A549 treated with AZD9567 at 1 μM for 4 hours (cell line): ENCODE results near the gene ZNF283. TPM values are rescaled to one million over a fixed set of nuclear protein-coding genes. Genes with fewer than 3 reads are reported as not detected.

ENCODE experiments used
- total RNA-seq: library from RNA; stranded (reverse); fragments of 200-300 nt; extraction: Qiagen RNA extraction; gene quantifications from 5 replicates; pipeline ENCODE4 v1.2.3, GENCODE V29; 2022; ENCODE audit not compliant: insufficient read depth

ZNF283 gene
- total RNA-seq, result 4.3 to 12.9 TPM (median 5.1 TPM) in 5 replicates

GRCh38 chr19:43826787-43827754 lies at the start of gene ZNF283:
Gene ZNF283 (plus strand): TSS chr19:43827321. CDS start chr19:43833505, 6,184 bp downstream.

GRCh38 chr19:43780706-43781525 lies 46.2 kb upstream of the ZNF283 start, which contains the start of gene KCNN4:
Gene KCNN4 (minus strand): TSS chr19:43780973. CDS start chr19:43780861, 112 bp downstream.

GRCh38 chr19:43802216-43802951 lies 24.7 kb upstream of the ZNF283 start, which contains the start of gene LYPD5:
Gene LYPD5 (minus strand): TSS chr19:43802447. CDS start chr19:43802380, 67 bp downstream.

GRCh38 chr19:43883864-43884263 lies 56.7 kb downstream of the ZNF283 start, which contains the start of gene ZNF404:
Gene ZNF404 (minus strand): TSS chr19:43883964.

Other genes with a start within 250 kb of the ZNF283 start
- gene IRGQ, start 231.2 kb upstream of the ZNF283 start, total RNA-seq, result 4.6 to 10.5 TPM (median 5.9 TPM) in 5 replicates
- 20.0 to 21.3 TPM (median 20.5 TPM) in 5 replicates for gene ZNF576, start 230.7 kb upstream of the ZNF283 start, total RNA-seq
- 0.52 to 0.80 TPM (median 0.67 TPM) in 4 of 5 replicates, not detected in the other for gene SRRM5, start 215.2 kb upstream of the ZNF283 start, total RNA-seq
- gene ZNF428, start 207.7 kb upstream of the ZNF283 start, total RNA-seq, result 40.1 to 61.6 TPM (median 59.4 TPM) in 5 replicates
- gene CADM4, start 187.5 kb upstream of the ZNF283 start, total RNA-seq, result 5.5 to 10.0 TPM (median 9.6 TPM) in 5 replicates
- 62.1 to 69.9 TPM (median 69.1 TPM) in 5 replicates for gene PLAUR, start 157.2 kb upstream of the ZNF283 start, total RNA-seq
- gene IRGC, start 111.2 kb upstream of the ZNF283 start, total RNA-seq, result not detected in 5 replicates
- gene SMG9, start 72.4 kb upstream of the ZNF283 start, total RNA-seq, result 50.2 to 64.4 TPM (median 56.7 TPM) in 5 replicates
- 29.1 to 47.0 TPM (median 45.0 TPM) in 5 replicates for gene KCNN4, start 46.3 kb upstream of the ZNF283 start, total RNA-seq
- 0.07 to 0.30 TPM (median 0.17 TPM) in 4 of 5 replicates, not detected in the other for gene LYPD5, start 24.9 kb upstream of the ZNF283 start, total RNA-seq
- gene ZNF404, start 56.6 kb downstream of the ZNF283 start, total RNA-seq, result 0.20 to 0.45 TPM (median 0.31 TPM) in 4 of 5 replicates, not detected in the other
- gene ZNF45, start 108.0 kb downstream of the ZNF283 start, total RNA-seq, result 9.3 to 20.4 TPM (median 10.4 TPM) in 5 replicates
- 0.30 to 0.65 TPM (median 0.47 TPM) in 4 of 5 replicates, not detected in the other for gene ZNF221, start 123.9 kb downstream of the ZNF283 start, total RNA-seq
- 2.1 to 5.6 TPM (median 2.5 TPM) in 5 replicates for gene ZNF155, start 156.9 kb downstream of the ZNF283 start, total RNA-seq
- 1.6 to 3.5 TPM (median 2.7 TPM) in 5 replicates for gene ZNF230, start 175.6 kb downstream of the ZNF283 start, total RNA-seq
- gene ZNF222, start 198.1 kb downstream of the ZNF283 start, total RNA-seq, result 3.0 to 3.7 TPM (median 3.5 TPM) in 5 replicates
- 1.8 to 2.8 TPM (median 2.5 TPM) in 4 of 5 replicates, not detected in the other for gene ZNF223, start 224.7 kb downstream of the ZNF283 start, total RNA-seq
- 0.36 to 1.0 TPM (median 0.44 TPM) in 5 replicates for gene ZNF284, start 244.8 kb downstream of the ZNF283 start, total RNA-seq